HG03139 (cell line): ENCODE measurements around the gene CMPK2.

Experiments
- ATAC-seq: cut with Tn5 transposase; IDR thresholded peaks from one replicate; pipeline ENCODE4 v1.9.1; 2021; ENCODE audit not compliant: unreplicated experiment

Gene CMPK2

GRCh38 chr2:6813573-6813972 lies 52.1 kb downstream of the CMPK2 start:
- no peak for ATAC-seq

- no peak for ATAC-seq
Measured at GRCh38 chr2:6812857-6813530, 52.7 kb downstream of the CMPK2 start.

GRCh38 chr2:6810961-6811360 lies 54.7 kb downstream of the CMPK2 start:
- ATAC-seq: no peak

GRCh38 chr2:6808426-6808825 lies 57.3 kb downstream of the CMPK2 start:
- no peak for ATAC-seq

GRCh38 chr2:6806604-6807003 lies 59.1 kb downstream of the CMPK2 start:
- no peak for ATAC-seq

- no peak for ATAC-seq
Measured at GRCh38 chr2:6800553-6800952, 65.2 kb downstream of the CMPK2 start.
